Measurements from ENCODE around the gene CERT1. TPM values are rescaled to one million over a fixed set of nuclear protein-coding genes. Genes with fewer than 3 reads are reported as not detected.
A peak's percentile ranks its signal among the peaks of the same experiment; 100 is the strongest.
"Not testable (repeated sequence)": the region's sequence is repeated elsewhere in the genome, so short reads cannot be mapped to it uniquely, and the experiment has no call there.

CERT1 gene
- total RNA-seq, 5 donors from 2014 or later (not counting 1 experiment from before 2014, with no cell fraction given), result 35.7 to 39.4 (median 38.0) TPM

- Mint-ChIP-seq H3K9me3 (peaks cover 16 to 17% (median 16%) of the 10 kb centered on the region in 3 donors), H3K27me3 (no peaks in the 10 kb centered on the region), H3K27ac (no peak overlapping the region), H3K36me3 (peaks cover 45% of the 10 kb centered on the region), H3K4me1 (peaks cover 25 to 31% (median 27%) of the 10 kb centered on the region in 3 donors), H3K4me3 (no peak overlapping the region)
- CTCF ChIA-PET, result no interaction called here
- no peak overlapping the region for H3K4me3 ChIP-seq (ENCODE audit: control insufficient read depth in 1 of 2, extremely low read depth in 1 of 2, low read length in 1 of 2)
- H3K4me1 ChIP-seq (ENCODE audit: control insufficient read depth in 1 of 2, extremely low read depth in 1 of 2, insufficient read depth in 2 of 2, low read length in 2 of 2), result peaks cover 0 to 5% of the 10 kb centered on the region in 2 experiments
- no peak overlapping the region for H3K27ac ChIP-seq (ENCODE audit: low read length)
- H3K27me3 ChIP-seq (replicated peaks in 1 of 2; ENCODE audit: control insufficient read depth in 2 of 2, extremely low read depth in 1 of 2, insufficient read depth in 2 of 2, low read length in 1 of 2), result no peaks in the 10 kb centered on the region
- peaks cover 3 to 4% of the 10 kb centered on the region in 2 donors for H3K36me3 ChIP-seq (ENCODE audit: control insufficient read depth in 2 of 2, extremely low read depth in 1 of 2, insufficient read depth in 1 of 2, low read length in 1 of 2)
- POLR2A ChIA-PET, result no interaction called here
- ATAC-seq (replicated peaks in 1 of 4) (no peak), DNase-seq (no peak)
- H3K9me3 ChIP-seq, result peaks cover 6% of the 10 kb centered on the region
- 84% methylated on average over 3 of the region's 6 CpGs for WGBS (ENCODE audit: insufficient coverage)
These were observed 25.4 kb upstream of the CERT1 start for GRCh38 chr5:75536694-75537360.

- peaks cover 0 to 5% of the 10 kb centered on the region in 2 experiments for H3K4me1 ChIP-seq (ENCODE audit: control insufficient read depth in 1 of 2, extremely low read depth in 1 of 2, insufficient read depth in 2 of 2, low read length in 2 of 2)
- DNase-seq (no peak), ATAC-seq (replicated peaks in 1 of 4) (no peak)
- CTCF ChIA-PET, result no interaction called here
- WGBS (ENCODE audit: insufficient coverage), result 96% methylated on average over 3 of the region's 3 CpGs
- Mint-ChIP-seq H3K9me3 (peaks cover 16 to 19% (median 16%) of the 10 kb centered on the region in 3 donors), H3K27ac (no peak overlapping the region), H3K4me3 (no peak overlapping the region), H3K36me3 (peaks cover 48% of the 10 kb centered on the region), H3K27me3 (no peaks in the 10 kb centered on the region), H3K4me1 (peaks cover 25 to 31% (median 27%) of the 10 kb centered on the region in 3 donors)
- H3K36me3 ChIP-seq (ENCODE audit: control insufficient read depth in 2 of 2, extremely low read depth in 1 of 2, insufficient read depth in 1 of 2, low read length in 1 of 2), result peaks cover 3 to 4% of the 10 kb centered on the region in 2 donors
- H3K27me3 ChIP-seq (replicated peaks in 1 of 2; ENCODE audit: control insufficient read depth in 2 of 2, extremely low read depth in 1 of 2, insufficient read depth in 2 of 2, low read length in 1 of 2), result no peaks in the 10 kb centered on the region
- H3K27ac ChIP-seq (ENCODE audit: low read length), result no peak overlapping the region
- no peak overlapping the region for H3K4me3 ChIP-seq (ENCODE audit: control insufficient read depth in 1 of 2, extremely low read depth in 1 of 2, low read length in 1 of 2)
- H3K9me3 ChIP-seq, result peaks cover 6% of the 10 kb centered on the region
- POLR2A ChIA-PET, result no interaction called here
These were observed 24.7 kb upstream of the CERT1 start for GRCh38 chr5:75536147-75536546.

DNA sequence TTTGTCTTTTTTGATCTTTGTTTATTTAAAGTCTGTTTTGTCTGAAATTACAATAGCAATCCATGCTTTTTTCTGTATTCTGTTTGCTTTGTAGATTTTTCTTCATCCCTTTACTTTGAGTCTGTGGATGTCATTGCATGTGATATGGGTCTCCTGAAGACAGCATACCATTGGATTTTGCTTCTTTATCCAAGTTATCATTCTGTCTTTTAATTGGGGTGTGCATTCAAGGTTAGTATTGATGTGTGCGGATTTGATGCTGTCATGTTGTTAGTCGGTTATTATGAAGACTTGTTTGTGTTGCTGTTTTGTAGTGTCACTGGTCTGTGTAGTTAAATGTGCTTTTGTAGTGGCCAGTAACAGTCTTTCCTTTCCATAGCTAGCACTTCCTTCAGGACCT, 23.3 kb upstream of the CERT1 start:
- Mint-ChIP-seq H3K36me3 (peaks cover 46% of the 10 kb centered on the region), H3K27ac (no peak overlapping the region), H3K27me3 (no peaks in the 10 kb centered on the region), H3K4me3 (no peak overlapping the region), H3K4me1 (peaks cover 25 to 33% (median 28%) of the 10 kb centered on the region in 3 donors), H3K9me3 (peaks cover 16 to 19% (median 16%) of the 10 kb centered on the region in 3 donors)
- DNase-seq (no peak), ATAC-seq (replicated peaks in 1 of 4) (no peak)
- CTCF ChIA-PET, result no interaction called here
- H3K4me1 ChIP-seq (ENCODE audit: control insufficient read depth in 1 of 2, extremely low read depth in 1 of 2, insufficient read depth in 2 of 2, low read length in 2 of 2), result peaks cover 0 to 5% of the 10 kb centered on the region in 2 experiments
- H3K4me3 ChIP-seq (ENCODE audit: control insufficient read depth in 1 of 2, extremely low read depth in 1 of 2, low read length in 1 of 2), result no peak overlapping the region
- H3K36me3 ChIP-seq (ENCODE audit: control insufficient read depth in 2 of 2, extremely low read depth in 1 of 2, insufficient read depth in 1 of 2, low read length in 1 of 2), result peaks cover 3 to 4% of the 10 kb centered on the region in 2 donors
- POLR2A ChIA-PET, result interaction anchor here (0.6 kb wide), 2 partner anchors 10 to 670 kb away, joined by 4 read pairs; no protein-coding TSS in a partner anchor
- H3K27me3 ChIP-seq (replicated peaks in 1 of 2; ENCODE audit: control insufficient read depth in 2 of 2, extremely low read depth in 1 of 2, insufficient read depth in 2 of 2, low read length in 1 of 2), result no peaks in the 10 kb centered on the region
- H3K9me3 ChIP-seq, result peaks cover 6% of the 10 kb centered on the region
- H3K27ac ChIP-seq (ENCODE audit: low read length), result no peak overlapping the region
- WGBS (ENCODE audit: insufficient coverage), result no CpG with 5 or more reads among the region's 2 CpGs

DNA sequence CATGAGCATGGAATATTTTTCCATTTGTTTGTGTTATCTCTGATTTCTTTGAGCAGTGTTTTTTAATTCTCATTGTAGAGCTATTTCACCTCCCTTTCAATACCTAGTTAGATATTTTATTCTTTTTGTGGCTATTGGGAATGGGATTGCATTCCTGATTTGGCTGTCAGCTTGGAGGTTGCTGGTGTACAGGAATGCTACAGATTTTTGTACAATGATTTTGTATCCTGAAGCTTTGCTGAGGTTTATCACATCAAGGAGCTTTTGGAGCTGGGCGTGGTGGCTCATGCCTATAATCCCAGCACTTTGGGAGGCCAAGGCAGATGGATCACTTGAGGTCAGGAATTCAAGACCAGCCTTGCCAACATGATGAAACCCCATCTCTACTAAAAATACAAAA, 22.3 kb upstream of the CERT1 start:
- ATAC-seq (replicated peaks in 1 of 4); H3K27ac Mint-ChIP-seq; H3K4me3 ChIP-seq (ENCODE audit: control insufficient read depth in 1 of 2, extremely low read depth in 1 of 2, low read length in 1 of 2); H3K4me1 ChIP-seq (ENCODE audit: control insufficient read depth in 1 of 2, extremely low read depth in 1 of 2, insufficient read depth in 2 of 2, low read length in 2 of 2); H3K27me3 Mint-ChIP-seq; POLR2A ChIA-PET; H3K36me3 ChIP-seq (ENCODE audit: control insufficient read depth in 2 of 2, extremely low read depth in 1 of 2, insufficient read depth in 1 of 2, low read length in 1 of 2); H3K4me3 Mint-ChIP-seq; H3K27ac ChIP-seq (ENCODE audit: low read length); CTCF ChIA-PET; H3K9me3 ChIP-seq; H3K27me3 ChIP-seq (replicated peaks in 1 of 2; ENCODE audit: control insufficient read depth in 2 of 2, extremely low read depth in 1 of 2, insufficient read depth in 2 of 2, low read length in 1 of 2); DNase-seq: not testable (repeated sequence)
- H3K9me3 Mint-ChIP-seq, result peaks cover 16 to 19% (median 16%) of the 10 kb centered on the region in 3 donors
- WGBS (ENCODE audit: insufficient coverage), result no CpG with 5 or more reads among the region's 1 CpG
- H3K36me3 Mint-ChIP-seq, result peaks cover 49% of the 10 kb centered on the region
- peaks cover 31 to 37% (median 32%) of the 10 kb centered on the region in 3 donors for H3K4me1 Mint-ChIP-seq

DNA sequence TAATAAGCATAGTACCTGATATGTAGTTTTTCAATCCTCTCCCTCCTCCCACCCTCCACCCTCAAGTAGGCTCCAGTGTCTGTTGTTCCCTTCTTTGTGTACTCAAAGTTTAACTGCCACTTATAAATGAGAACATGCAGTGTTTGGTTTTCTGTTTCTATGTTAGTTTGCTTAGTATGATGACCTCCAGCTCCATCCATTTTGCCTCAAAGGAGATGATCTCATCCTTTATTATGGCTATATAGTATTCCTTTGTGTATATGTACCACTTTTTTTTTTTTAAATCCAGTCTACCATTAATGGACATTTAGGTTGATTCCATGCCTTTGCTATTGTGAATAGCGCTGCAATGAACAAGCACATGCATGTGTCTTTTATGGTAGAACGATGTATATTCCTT, 20.8 kb upstream of the CERT1 start:
- peaks cover 46% of the 10 kb centered on the region for H3K36me3 Mint-ChIP-seq
- no peak overlapping the region for H3K4me3 Mint-ChIP-seq
- ChIA-PET POLR2A (no interaction called here), CTCF (no interaction called here)
- DNase-seq (no peak), ATAC-seq (replicated peaks in 1 of 4) (no peak)
- no peak overlapping the region for H3K27ac ChIP-seq (ENCODE audit: low read length)
- H3K27me3 ChIP-seq (replicated peaks in 1 of 2; ENCODE audit: control insufficient read depth in 2 of 2, extremely low read depth in 1 of 2, insufficient read depth in 2 of 2, low read length in 1 of 2), result no peaks in the 10 kb centered on the region
- peaks cover 16 to 19% (median 16%) of the 10 kb centered on the region in 3 donors for H3K9me3 Mint-ChIP-seq
- no peak overlapping the region for H3K4me3 ChIP-seq (ENCODE audit: control insufficient read depth in 1 of 2, extremely low read depth in 1 of 2, low read length in 1 of 2)
- peaks cover 31 to 35% (median 35%) of the 10 kb centered on the region in 3 donors for H3K4me1 Mint-ChIP-seq
- H3K9me3 ChIP-seq, result peaks cover 6% of the 10 kb centered on the region
- H3K27ac Mint-ChIP-seq, result no peak overlapping the region
- peaks cover 3 to 6% of the 10 kb centered on the region in 2 donors for H3K36me3 ChIP-seq (ENCODE audit: control insufficient read depth in 2 of 2, extremely low read depth in 1 of 2, insufficient read depth in 1 of 2, low read length in 1 of 2)
- no peaks in the 10 kb centered on the region for H3K27me3 Mint-ChIP-seq
- peaks cover 0 to 5% of the 10 kb centered on the region in 2 experiments for H3K4me1 ChIP-seq (ENCODE audit: control insufficient read depth in 1 of 2, extremely low read depth in 1 of 2, insufficient read depth in 2 of 2, low read length in 2 of 2)
- no CpG with 5 or more reads among the region's 2 CpGs for WGBS (ENCODE audit: insufficient coverage)

DNA sequence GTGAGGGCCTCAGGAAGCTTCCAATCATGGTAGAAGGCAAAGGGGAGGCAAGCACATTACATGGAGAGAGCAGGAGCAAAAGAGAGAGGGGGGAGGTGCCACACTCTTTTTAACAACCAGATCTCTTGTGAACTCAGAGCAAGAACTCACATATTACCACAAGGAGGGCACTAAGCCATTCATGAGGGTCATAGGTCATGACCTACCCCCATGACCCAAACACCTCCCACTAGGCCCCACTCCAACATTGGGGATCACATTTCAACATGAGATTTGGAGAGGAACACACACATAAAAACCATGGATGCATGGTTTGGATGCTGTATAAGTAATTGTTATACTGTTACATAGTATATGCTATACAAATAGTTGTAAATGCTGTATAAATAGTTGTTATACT, 17.8 kb upstream of the CERT1 start:
- Histone ChIP-seq H3K4me1 (ENCODE audit: control insufficient read depth in 1 of 2, extremely low read depth in 1 of 2, insufficient read depth in 2 of 2, low read length in 2 of 2) (peaks cover 2 to 12% of the 10 kb centered on the region in 2 experiments), H3K27me3 (replicated peaks in 1 of 2; ENCODE audit: control insufficient read depth in 2 of 2, extremely low read depth in 1 of 2, insufficient read depth in 2 of 2, low read length in 1 of 2) (no peaks in the 10 kb centered on the region), H3K9me3 (peaks cover under 1% of the 10 kb centered on the region), H3K27ac (ENCODE audit: low read length) (no peak overlapping the region), H3K4me3 (ENCODE audit: control insufficient read depth in 1 of 2, extremely low read depth in 1 of 2, low read length in 1 of 2) (no peak overlapping the region), H3K36me3 (ENCODE audit: control insufficient read depth in 2 of 2, extremely low read depth in 1 of 2, insufficient read depth in 1 of 2, low read length in 1 of 2) (peaks cover 0 to 2% of the 10 kb centered on the region in 2 donors)
- no peak for ATAC-seq (replicated peaks in 1 of 4)
- peaks cover 36 to 37% (median 36%) of the 10 kb centered on the region in 3 donors for H3K4me1 Mint-ChIP-seq
- H3K4me3 Mint-ChIP-seq, result no peak overlapping the region
- H3K27me3 Mint-ChIP-seq, result no peaks in the 10 kb centered on the region
- H3K27ac Mint-ChIP-seq, result peak overlapping the region; percentile 39 to 40
- H3K36me3 Mint-ChIP-seq, result peaks cover 23% of the 10 kb centered on the region
- POLR2A ChIA-PET, result no interaction called here
- no peak for DNase-seq
- peaks cover 5 to 9% (median 6%) of the 10 kb centered on the region in 3 donors for H3K9me3 Mint-ChIP-seq
- CTCF ChIA-PET, result no interaction called here
